Measurements from ENCODE around the gene PSEN1. TPM values are rescaled to one million over a fixed set of nuclear protein-coding genes. Genes with fewer than 3 reads are reported as not detected.
A peak's percentile ranks its signal among the peaks of the same experiment; 100 is the strongest.

The PSEN1 gene
- total and polyA plus RNA-seq, 2 of the 8 experiments (the other 6 are each of a cell fraction or from before 2014, with no cell fraction given): 10.1 to 38.7 TPM

DNA sequence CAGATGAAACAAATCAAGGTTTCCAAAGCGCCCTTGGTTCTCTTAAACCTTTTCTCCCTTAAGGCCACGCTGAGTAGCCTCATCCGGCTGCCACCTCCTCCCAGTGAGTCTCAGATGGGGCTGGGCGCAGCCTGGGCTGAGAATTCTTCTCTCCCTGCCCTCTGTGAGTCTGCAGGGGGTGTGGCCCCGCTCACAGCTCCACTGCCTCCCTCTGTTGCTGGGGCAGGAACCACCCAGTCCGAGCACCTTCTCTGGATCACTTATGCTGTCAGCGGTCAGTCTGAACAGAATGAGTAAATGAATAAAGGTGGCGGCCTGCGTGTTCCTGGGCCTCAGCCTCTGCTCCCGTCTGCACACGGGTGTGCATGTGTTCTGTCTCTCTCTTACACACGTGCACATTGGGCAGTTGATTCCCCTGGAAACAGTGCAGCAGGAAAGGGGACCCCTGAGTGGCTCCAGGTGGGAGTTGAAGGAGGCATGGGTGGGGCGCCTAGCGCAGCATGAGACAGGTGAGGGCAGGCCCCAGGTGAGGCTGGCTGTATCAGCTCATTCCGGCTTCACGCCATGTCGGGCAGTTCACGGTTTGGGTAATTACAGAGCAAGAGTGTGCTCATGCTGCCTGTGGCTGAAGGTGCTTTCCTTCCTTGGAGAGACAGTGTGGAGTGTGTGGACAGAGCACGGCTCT lies 105.3 kb downstream of the PSEN1 start:
- Histone ChIP-seq H3K23ac (ENCODE audit: insufficient read length) (no peak overlapping the region), H3K79me2 (ENCODE audit: control insufficient read depth in 1 of 2, insufficient read depth in 2 of 2, low read length in 2 of 2) (peaks cover 0 to 17% of the 10 kb centered on the region in 2 experiments; a peak in 2 of 4 replicates), H4K91ac (replicated peaks; ENCODE audit: insufficient read length, low read length) (no peak overlapping the region), H2BK15ac (ENCODE audit: low read length) (no peak overlapping the region; the same call in 1 of the 2 replicates), H3K27ac (ENCODE audit: low read depth, low read length) (no peak overlapping the region), H3K18ac (ENCODE audit: extremely low read depth, low read length) (no peak overlapping the region), H3K9me3 (ENCODE audit: insufficient read depth in 2 of 2, low read depth in 1 of 2, low read length in 1 of 2) (no peaks in the 10 kb centered on the region), H3K4me3 (ENCODE audit: extremely low read depth in 1 of 4, insufficient read depth in 2 of 4, low read depth in 3 of 4, low read length in 4 of 4) (no peak overlapping the region), H3K9ac (replicated peaks in 1 of 4; ENCODE audit: extremely low read depth in 1 of 4, low read depth in 3 of 4, low read length in 3 of 4) (no peak overlapping the region), H3K56ac (replicated peaks; ENCODE audit: insufficient read length, low read depth, low read length) (no peak overlapping the region), H2AK5ac (ENCODE audit: low read depth, low read length) (peak overlapping the region; percentile 70; the same call in 1 of the 2 replicates), H3K14ac (ENCODE audit: insufficient read length) (no peak overlapping the region), H2BK120ac (replicated peaks; ENCODE audit: low read depth, low read length) (no peak overlapping the region), H3K4ac (replicated peaks; ENCODE audit: insufficient read length, low read depth, low read length) (no peak overlapping the region), H2BK12ac (ENCODE audit: low read depth, low read length) (peak overlapping the region; percentile 63; the same call in 1 of the 2 replicates), H4K20me1 (replicated peaks in 1 of 2; ENCODE audit: control insufficient read depth in 1 of 2, insufficient read depth in 2 of 2, low read length in 2 of 2) (peaks cover 3 to 4% of the 10 kb centered on the region in 2 experiments), H3K27me3 (replicated peaks in 1 of 4; ENCODE audit: control insufficient read depth in 3 of 4, extremely low read depth in 1 of 4, insufficient read depth in 3 of 4, low read length in 3 of 4) (peaks cover 6 to 29% (median 20%) of the 10 kb centered on the region in 4 experiments), H3K23me2 (ENCODE audit: low read depth, low read length) (peaks cover 18% of the 10 kb centered on the region), H2BK20ac (ENCODE audit: low read length) (0 out of 2 replicates have a peak overlapping the region, but pooled peaks have one; percentile 13), H2BK5ac (ENCODE audit: low read depth, low read length) (0 out of 2 replicates have a peak overlapping the region, but pooled peaks have one; percentile 49), H3K36me3 (ENCODE audit: control insufficient read depth in 2 of 4, insufficient read depth in 4 of 4, low read length in 3 of 4) (0 out of 8 replicates have a peak, but pooled peaks cover 0 to 3% (median 0%) of the 10 kb centered on the region in 4 experiments), H2AFZ (ENCODE audit: low read length) (no peak overlapping the region), H3K79me1 (ENCODE audit: low read depth, low read length) (peaks cover 5% of the 10 kb centered on the region), H3K4me2 (ENCODE audit: insufficient read depth in 1 of 2, low read depth in 2 of 2, low read length in 2 of 2) (no peak overlapping the region), H4K8ac (ENCODE audit: extremely low read depth, insufficient read depth, low read length) (no peak overlapping the region; the same call in 1 of the 2 replicates), H3K4me1 (replicated peaks in 1 of 4; ENCODE audit: control insufficient read depth in 3 of 4, insufficient read depth in 4 of 4, low read length in 3 of 4) (peaks cover 3 to 30% (median 20%) of the 10 kb centered on the region in 4 experiments), H4K5ac (ENCODE audit: insufficient read length, low read depth, low read length) (no peak overlapping the region)
- DNase-seq (ENCODE audit: low read depth in 1 of 2, low spot score in 2 of 2): peak in 1 of 2 experiments; percentile 51
- POLR2A ChIA-PET (ENCODE audit: partially characterized antibody): no interaction called here
- CTCF ChIA-PET (ENCODE audit: partially characterized antibody): interaction anchor here (0.9 to 5.8 kb wide), 6 partner anchors 9 to 266 kb away, joined by 3 to 35 read pairs (median 3); no protein-coding TSS in a partner anchor
- FAIRE-seq: no peak
- 82% methylated on average over 19 of the region's 19 CpGs; no CpG with 5 or more reads in 1 of the 2 experiments for WGBS, 2 experiments (ENCODE audit: extremely low coverage in 1 of 2, insufficient coverage in 1 of 2, insufficient read length in 1 of 2, insufficient replicate concordance in 2 of 2, low coverage in 1 of 2, low lambda C conversion rate in 2 of 2, missing lambda C conversion rate in 1 of 2)
- TF ChIP-seq TAF7 (optimal IDR thresholded peaks at IDR 0.05; ENCODE audit: borderline replicate concordance, low read depth, low read length) (no peak), MAFK (IDR thresholded peaks at IDR 0.05; ENCODE audit: low read depth, low read length) (no peak), NANOG (IDR thresholded peaks at IDR 0.05; ENCODE audit: insufficient read depth, low read depth, low read length, poor library complexity, severe bottlenecking) (no peak), ASH2L (IDR thresholded peaks at IDR 0.05; ENCODE audit: low read length) (no peak), YY1 (IDR thresholded peaks at IDR 0.05; ENCODE audit: low read depth, low read length) (no peak), TEAD4 (IDR thresholded peaks at IDR 0.05; ENCODE audit: low read depth, low read length) (no peak), CEBPB (IDR thresholded peaks at IDR 0.05; ENCODE audit: low read depth, low read length) (no peak), JUN (IDR thresholded peaks at IDR 0.05; ENCODE audit: low read depth, low read length) (no peak), TBP (IDR thresholded peaks at IDR 0.05; ENCODE audit: low read depth, low read length) (no peak), PHF8 (conservative IDR thresholded peaks at IDR 0.05; ENCODE audit: low read depth, low read length) (no peak), SIRT6 (IDR thresholded peaks at IDR 0.05; ENCODE audit: low read length) (no peak), SP4 (IDR thresholded peaks at IDR 0.05; ENCODE audit: low read length) (no peak)
- TF ChIP-seq, protein P1, sequence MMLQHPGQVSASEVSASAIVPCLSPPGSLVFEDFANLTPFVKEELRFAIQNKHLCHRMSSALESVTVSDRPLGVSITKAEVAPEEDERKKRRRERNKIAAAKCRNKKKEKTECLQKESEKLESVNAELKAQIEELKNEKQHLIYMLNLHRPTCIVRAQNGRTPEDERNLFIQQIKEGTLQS (IDR thresholded peaks at IDR 0.05; ENCODE audit: insufficient read depth, low read depth, low read length): no peak

Measured in H1 (cell line).